Fibroblast of the aortic adventitia (primary cell): Measurements from ENCODE around the gene TNFAIP2. TPM values are rescaled to one million over a fixed set of nuclear protein-coding genes. Genes with fewer than 3 reads are reported as not detected.
A peak's percentile ranks its signal among the peaks of the same experiment; 100 is the strongest.
"Not testable (repeated sequence)": the region's sequence is repeated elsewhere in the genome, so short reads cannot be mapped to it uniquely, and the experiment has no call there.

Experiments
- DNase-seq: peaks from one replicate; pipeline ENCODE4 v3.0.0-alpha.2; 2010; ENCODE audit warnings: low read depth
- H3K4me3 ChIP-seq: 2 replicates; pipeline ENCODE4 v1.5.1; 2011; ENCODE audit warnings: low read depth, mild to moderate bottlenecking, control low read depth, low read length, moderate library complexity
- CTCF ChIP-seq: IDR thresholded peaks from 2 replicates; pipeline ENCODE4 v1.5.1; 2011; ENCODE audit warnings: mild to moderate bottlenecking, low read length, control low read depth, inconsistent platforms; ENCODE audit not compliant: insufficient read depth
- total RNA-seq: library from RNA; depleted of rRNA; stranded (reverse); fragments of >200 nt; gene quantifications from 2 replicates; pipeline ENCODE4 v1.2.3, GENCODE V29; 2012; ENCODE audit warnings: low replicate concordance

Gene TNFAIP2
- total RNA-seq, 1 donor: 44.5 TPM

- no peak for TF ChIP-seq CTCF
- H3K4me3 ChIP-seq: no peak overlapping the region
- peak; percentile 33 for DNase-seq
Measured at GRCh38 chr14:103115845-103116572, 7.3 kb upstream of the TNFAIP2 start.

GRCh38 chr14:103116636-103117035 is 6.6 kb upstream of the TNFAIP2 start:
- no peak for TF ChIP-seq CTCF
- no peak for DNase-seq
- H3K4me3 ChIP-seq: no peak overlapping the region

GRCh38 chr14:103117499-103117898 is 5.8 kb upstream of the TNFAIP2 start:
- not testable (repeated sequence) for H3K4me3 ChIP-seq, DNase-seq

- no peak overlapping the region for H3K4me3 ChIP-seq
- TF ChIP-seq CTCF: no peak
- DNase-seq: peak; percentile 75
Measured at GRCh38 chr14:103118018-103118662, 5.1 kb upstream of the TNFAIP2 start.

GRCh38 chr14:103118663-103119404 is 4.4 kb upstream of the TNFAIP2 start:
- no peak for TF ChIP-seq CTCF
- DNase-seq: no peak
- no peak overlapping the region for H3K4me3 ChIP-seq

GRCh38 chr14:103119527-103119926 is 3.7 kb upstream of the TNFAIP2 start:
- not testable (repeated sequence) for DNase-seq

GRCh38 chr14:103121121-103121845 is 2.0 kb upstream of the TNFAIP2 start:
- DNase-seq: no peak
- no peak for TF ChIP-seq CTCF

More at GRCh38 chr14:103119527-103119926, 3.7 kb upstream of the TNFAIP2 start:
- not testable (repeated sequence) for H3K4me3 ChIP-seq

More at GRCh38 chr14:103121121-103121845, 2.0 kb upstream of the TNFAIP2 start:
- H3K4me3 ChIP-seq: no peak overlapping the region
